OCI-LY7 (cell line): ENCODE data around the gene AZGP1. TPM values are rescaled to one million over a fixed set of nuclear protein-coding genes. Genes with fewer than 3 reads are reported as not detected.
"Not testable (repeated sequence)": the region's sequence is repeated elsewhere in the genome, so short reads cannot be mapped to it uniquely, and the experiment has no call there.

Source experiments
- BruUV-seq: library from RNA; stranded (reverse); fragments of 400-500 nt; replicated peaks from 2 replicates; lab custom pipeline; 2021; lab: Mats Ljungman, UMichigan
- CTCF ChIA-PET: fragments of 300-600 bp; sonication (Branson Sonifier 250); formaldehyde crosslinking; loops from one replicate; lab custom pipeline; 2022; ENCODE audit warnings: antibody characterized with exemption; ENCODE audit not compliant: unreplicated experiment; lab: Charles Lee
- POLR2A ChIA-PET: fragments of 300-600 bp; sonication (Branson Sonifier 250); formaldehyde crosslinking; loops from one replicate; lab custom pipeline; 2022; ENCODE audit warnings: antibody characterized with exemption; lab: Charles Lee
- DNase-seq: peaks from one replicate; pipeline ENCODE4 v3.0.0-alpha.2; 2015; ENCODE audit warnings: low spot score
- H2AFZ ChIP-seq: fragments of 200-600 bp; sonication (generic), shearing (Covaris generic); 2 replicates; pipeline ENCODE4 v1.6.1; 2014; ENCODE audit warnings: mild to moderate bottlenecking, antibody characterized with exemption, low read length, moderate library complexity
- H3K27ac ChIP-seq: fragments of 200-600 bp; sonication (generic); 2 replicates; pipeline ENCODE4 v1.5.1; 2014; ENCODE audit warnings: mixed run types, low read depth, mild to moderate bottlenecking, moderate library complexity, low read length, inconsistent platforms; ENCODE audit not compliant: poor library complexity, severe bottlenecking
- H3K36me3 ChIP-seq: fragments of 200-600 bp; sonication (generic); 2 replicates; pipeline ENCODE4 v1.6.1; 2014; ENCODE audit warnings: mild to moderate bottlenecking, antibody characterized with exemption, low read length, moderate library complexity, mixed read lengths; ENCODE audit not compliant: insufficient read depth
- H3K4me1 ChIP-seq: fragments of 200-600 bp; sonication (generic); 2 replicates; pipeline ENCODE4 v1.5.1; 2014; ENCODE audit warnings: mild to moderate bottlenecking, low read length; ENCODE audit not compliant: insufficient read depth, poor library complexity, severe bottlenecking
- H3K4me2 ChIP-seq: fragments of 200-600 bp; sonication (generic); 2 replicates; pipeline ENCODE4 v1.6.1; 2014; ENCODE audit warnings: mild to moderate bottlenecking, low read length
- H3K4me3 ChIP-seq: fragments of 200-600 bp; sonication (generic); 2 replicates; pipeline ENCODE4 v1.5.1; 2014; ENCODE audit warnings: mild to moderate bottlenecking, low read depth, low read length; ENCODE audit not compliant: poor library complexity, severe bottlenecking
- H3K79me2 ChIP-seq: fragments of 200-600 bp; sonication (generic); 2 replicates; pipeline ENCODE4 v1.6.1; 2016; ENCODE audit warnings: low read depth, mild to moderate bottlenecking, low read length, moderate library complexity, mixed read lengths; ENCODE audit not compliant: insufficient read depth
- H3K9me2 ChIP-seq: fragments of 200-600 bp; sonication (generic); 2 replicates; pipeline ENCODE4 v1.6.1; 2016; ENCODE audit warnings: mild to moderate bottlenecking, low read length, mixed read lengths; ENCODE audit not compliant: insufficient read depth
- H3K9me3 ChIP-seq: fragments of 200-600 bp; sonication (generic); 2 replicates; pipeline ENCODE4 v1.6.1; 2014; ENCODE audit warnings: mild to moderate bottlenecking, mixed run types, low read length, mixed read lengths
- H4K20me1 ChIP-seq: fragments of 200-600 bp; sonication (generic); 2 replicates; pipeline ENCODE4 v1.6.1; 2014; ENCODE audit warnings: mild to moderate bottlenecking, antibody characterized with exemption, low read length, moderate library complexity, mixed read lengths; ENCODE audit not compliant: insufficient read depth
- EZH2phosphoT487 ChIP-seq: fragments of 200-600 bp; sonication (generic); IDR thresholded peaks from 2 replicates; pipeline ENCODE4 v1.6.1; 2018; ENCODE audit warnings: low read depth, borderline replicate concordance, mild to moderate bottlenecking, mixed run types, antibody characterized with exemption, low read length, moderate library complexity, mixed read lengths
- intact Hi-C: fragments of 100-400 bp; cut with micrococcal nuclease; formaldehyde crosslinking; loops from one replicate; pipeline ENCODE4 v1.10.0; 2022; ENCODE audit not compliant: unreplicated experiment
- total RNA-seq, 2 experiments: library from RNA; depleted of rRNA in 1 of 2; stranded (reverse); fragments of >200 nt in 1 of 2; shearing (Covaris generic) in 1 of 2; gene quantifications; 2 replicates each; pipeline ENCODE4 v1.2.3, GENCODE V29; 2014 to 2022
- TF ChIP-seq, protein P1 (sequence below): fragments of 200-600 bp; sonication (generic); conservative IDR thresholded peaks from 2 replicates; pipeline ENCODE4 v1.5.1; 2014; ENCODE audit warnings: mild to moderate bottlenecking, antibody characterized with exemption, low read length, moderate library complexity, mixed read lengths

Gene AZGP1
- total RNA-seq, 2 experiments from 2014 or later: 0.60 to 0.89 TPM

DNA sequence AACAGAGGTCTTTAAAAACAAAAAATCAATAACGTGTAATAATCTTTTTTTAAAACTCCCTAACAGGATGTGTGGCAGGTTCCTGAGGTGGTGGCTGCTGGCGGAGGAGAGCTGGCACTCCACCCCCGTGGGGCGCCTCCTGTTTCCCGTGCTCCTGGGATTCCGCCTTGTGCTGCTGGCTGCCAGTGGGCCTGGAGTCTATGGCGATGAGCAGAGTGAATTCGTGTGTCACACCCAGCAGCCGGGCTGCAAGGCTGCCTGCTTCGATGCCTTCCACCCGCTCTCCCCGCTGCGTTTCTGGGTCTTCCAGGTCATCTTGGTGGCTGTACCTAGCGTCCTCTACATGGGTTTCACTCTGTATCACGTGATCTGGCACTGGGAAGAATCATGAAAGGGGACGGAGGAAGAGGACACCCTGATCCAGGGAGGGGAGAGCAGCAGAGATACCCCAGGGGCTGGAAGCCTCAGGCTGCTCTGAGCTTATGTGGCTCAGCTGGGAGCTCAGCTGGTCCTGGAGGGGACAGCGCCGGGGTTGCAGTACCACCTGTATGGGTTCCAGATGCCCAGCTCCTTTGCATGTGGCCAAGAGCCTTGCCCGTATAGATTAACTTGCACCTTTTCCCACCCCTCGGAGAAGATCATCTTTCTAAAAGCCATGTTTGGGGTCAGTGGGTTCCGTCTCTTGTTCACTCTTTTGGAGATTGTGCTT lies 16.7 kb upstream of the AZGP1 start:
- Histone ChIP-seq H3K9me2 (no peaks in the 10 kb centered on the region), H2AFZ (no peak overlapping the region), H3K4me2 (no peak overlapping the region), H3K4me3 (no peak overlapping the region), H3K79me2 (no peaks in the 10 kb centered on the region), H4K20me1 (no peaks in the 10 kb centered on the region), H3K9me3 (no peaks in the 10 kb centered on the region), H3K4me1 (no peaks in the 10 kb centered on the region), H3K27ac (no peak overlapping the region), H3K36me3 (no peaks in the 10 kb centered on the region)
- BruUV-seq: no TSS peak
- no peak for DNase-seq
- intact Hi-C loops: loop anchor here (5.0 kb wide), 2 partner anchors 60 to 140 kb away; no protein-coding TSS in a partner anchor
- ChIA-PET POLR2A (interaction anchor here (0.5 kb wide), 1 partner anchor 9 kb away, joined by 3 read pairs; no protein-coding TSS in a partner anchor), CTCF (interaction anchor here (0.8 kb wide), 1 partner anchor 23 kb away, joined by 4 read pairs; the partner anchor contains the start of gene ZKSCAN1)
- TF ChIP-seq EZH2phosphoT487: no peak
- TF ChIP-seq, protein P1, sequence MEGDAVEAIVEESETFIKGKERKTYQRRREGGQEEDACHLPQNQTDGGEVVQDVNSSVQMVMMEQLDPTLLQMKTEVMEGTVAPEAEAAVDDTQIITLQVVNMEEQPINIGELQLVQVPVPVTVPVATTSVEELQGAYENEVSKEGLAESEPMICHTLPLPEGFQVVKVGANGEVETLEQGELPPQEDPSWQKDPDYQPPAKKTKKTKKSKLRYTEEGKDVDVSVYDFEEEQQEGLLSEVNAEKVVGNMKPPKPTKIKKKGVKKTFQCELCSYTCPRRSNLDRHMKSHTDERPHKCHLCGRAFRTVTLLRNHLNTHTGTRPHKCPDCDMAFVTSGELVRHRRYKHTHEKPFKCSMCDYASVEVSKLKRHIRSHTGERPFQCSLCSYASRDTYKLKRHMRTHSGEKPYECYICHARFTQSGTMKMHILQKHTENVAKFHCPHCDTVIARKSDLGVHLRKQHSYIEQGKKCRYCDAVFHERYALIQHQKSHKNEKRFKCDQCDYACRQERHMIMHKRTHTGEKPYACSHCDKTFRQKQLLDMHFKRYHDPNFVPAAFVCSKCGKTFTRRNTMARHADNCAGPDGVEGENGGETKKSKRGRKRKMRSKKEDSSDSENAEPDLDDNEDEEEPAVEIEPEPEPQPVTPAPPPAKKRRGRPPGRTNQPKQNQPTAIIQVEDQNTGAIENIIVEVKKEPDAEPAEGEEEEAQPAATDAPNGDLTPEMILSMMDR: no peak

- ChIA-PET POLR2A (interaction anchor here (0.5 kb wide), 1 partner anchor 10 kb away, joined by 3 read pairs; no protein-coding TSS in a partner anchor), CTCF (interaction anchor here (0.8 kb wide), 1 partner anchor 24 kb away, joined by 4 read pairs; the partner anchor contains the start of gene ZKSCAN1)
- H3K27ac ChIP-seq, DNase-seq, H3K9me3 ChIP-seq, H2AFZ ChIP-seq, H3K4me1 ChIP-seq, H3K79me2 ChIP-seq, H3K36me3 ChIP-seq, H3K4me2 ChIP-seq, BruUV-seq, H3K4me3 ChIP-seq, H3K9me2 ChIP-seq, H4K20me1 ChIP-seq: not testable (repeated sequence)
- intact Hi-C loops: loop anchor here (1.0 to 5.0 kb wide), 3 partner anchors 61 to 141 kb away; no protein-coding TSS in a partner anchor
Measured at GRCh38 chr7:99991543-99991942, 15.7 kb upstream of the AZGP1 start.

DNA sequence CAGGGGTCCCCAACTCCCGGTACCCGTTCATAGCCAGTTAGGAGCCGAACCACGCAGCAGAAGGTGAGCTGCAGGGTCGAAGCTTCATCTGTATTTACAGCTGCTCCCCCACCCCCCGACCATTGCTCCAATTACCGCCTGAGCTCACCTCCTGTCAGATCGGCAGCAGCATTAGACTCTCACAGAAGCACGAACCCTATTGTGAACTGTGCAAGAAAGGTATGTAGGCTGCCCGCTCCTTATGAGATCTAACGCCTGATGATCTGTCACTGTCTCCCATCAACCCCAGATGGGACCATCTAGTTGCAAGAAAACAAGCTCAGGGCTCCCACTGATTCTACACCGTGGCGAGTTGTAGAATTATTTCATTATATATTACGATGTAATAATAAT lies 14.6 kb upstream of the AZGP1 start:
- H3K4me3 ChIP-seq: no peak overlapping the region
- H3K79me2 ChIP-seq: no peaks in the 10 kb centered on the region
- no peak for TF ChIP-seq EZH2phosphoT487
- TF ChIP-seq, protein P1: no peak
- CTCF ChIA-PET: interaction anchor here (0.8 to 1.0 kb wide), 2 partner anchors 9 to 140 kb away, joined by 3 read pairs; no protein-coding TSS in a partner anchor
- no peak overlapping the region for H3K27ac ChIP-seq
- POLR2A ChIA-PET: interaction anchor here (0.7 kb wide), 1 partner anchor 432 kb away, joined by 4 read pairs; no protein-coding TSS in a partner anchor
- H3K36me3 ChIP-seq: no peaks in the 10 kb centered on the region
- BruUV-seq: no TSS peak
- DNase-seq: no peak
- H3K9me3 ChIP-seq: no peaks in the 10 kb centered on the region
- H3K4me2 ChIP-seq: no peak overlapping the region
- H3K4me1 ChIP-seq: no peaks in the 10 kb centered on the region
- H4K20me1 ChIP-seq: no peaks in the 10 kb centered on the region
- intact Hi-C loops: loop anchor here (5.0 kb wide), 2 partner anchors 62 to 142 kb away; no protein-coding TSS in a partner anchor
- H2AFZ ChIP-seq: no peak overlapping the region
- no peaks in the 10 kb centered on the region for H3K9me2 ChIP-seq
